Trophoblast cell (in vitro differentiated cells and primary cell): ENCODE measurements around the gene SIK2.

ENCODE experiments used
- DNase-seq, 2 donors: peaks; one replicate each; pipeline ENCODE4 v3.0.0-alpha.2; 2016
- H2AFZ ChIP-seq: 2 replicates; pipeline ENCODE4 v1.6.1; 2013; ENCODE audit warnings: low read length, moderate library complexity, mild to moderate bottlenecking; ENCODE audit not compliant: insufficient read depth, poor library complexity
- H2AK5ac ChIP-seq: 2 replicates; pipeline ENCODE4 v1.6.1; 2013; ENCODE audit warnings: mild to moderate bottlenecking, low read length
- H2BK120ac ChIP-seq: 2 replicates; pipeline ENCODE4 v1.6.1; 2013; ENCODE audit warnings: low read length, mild to moderate bottlenecking, moderate library complexity; ENCODE audit not compliant: insufficient read depth, poor library complexity
- H2BK12ac ChIP-seq: 2 replicates; pipeline ENCODE4 v1.6.1; 2013; ENCODE audit warnings: mild to moderate bottlenecking, low read length, moderate library complexity
- H2BK5ac ChIP-seq: 2 replicates; pipeline ENCODE4 v1.6.1; 2013; ENCODE audit warnings: low read length, low read depth, moderate library complexity, mild to moderate bottlenecking; ENCODE audit not compliant: poor library complexity
- H3K14ac ChIP-seq: 2 replicates; pipeline ENCODE4 v1.6.1; 2013; ENCODE audit warnings: mild to moderate bottlenecking, low read length
- H3K18ac ChIP-seq: 2 replicates; pipeline ENCODE4 v1.6.1; 2013; ENCODE audit warnings: mild to moderate bottlenecking, low read length
- H3K23ac ChIP-seq: 2 replicates; pipeline ENCODE4 v1.6.1; 2013; ENCODE audit warnings: low read length
- H3K27ac ChIP-seq: 2 replicates; pipeline ENCODE4 v1.5.1; 2013; ENCODE audit warnings: low read depth, mild to moderate bottlenecking, inconsistent platforms, low read length, moderate library complexity
- H3K27me3 ChIP-seq: 2 replicates; pipeline ENCODE4 v1.6.1; 2013; ENCODE audit warnings: inconsistent platforms, mild to moderate bottlenecking, low read length, moderate library complexity; ENCODE audit not compliant: insufficient read depth
- H3K36me3 ChIP-seq, 2 experiments: 1 replicate in 1 of 2; 2 replicates in 1 of 2; pipeline ENCODE4 v1.6.1; 2013; ENCODE audit warnings: low read length in 2 of 2, mild to moderate bottlenecking in 2 of 2, moderate library complexity in 1 of 2; ENCODE audit not compliant: insufficient read depth in 2 of 2, control insufficient read depth in 1 of 2
- H3K4ac ChIP-seq: 2 replicates; pipeline ENCODE4 v1.6.1; 2013; ENCODE audit warnings: low read depth, mild to moderate bottlenecking, low read length, moderate library complexity
- H3K4me1 ChIP-seq, 2 experiments: 1 replicate in 1 of 2; 2 replicates in 1 of 2; pipeline ENCODE4 v1.6.1; 2013; ENCODE audit warnings: low read length in 2 of 2, mild to moderate bottlenecking in 2 of 2, moderate library complexity in 1 of 2; ENCODE audit not compliant: insufficient read depth in 2 of 2, control insufficient read depth in 1 of 2
- H3K4me2 ChIP-seq: 2 replicates; pipeline ENCODE4 v1.6.1; 2013; ENCODE audit warnings: inconsistent platforms, mild to moderate bottlenecking, low read length, moderate library complexity
- H3K4me3 ChIP-seq: 2 replicates; pipeline ENCODE4 v1.5.1; 2013; ENCODE audit warnings: mild to moderate bottlenecking, low read depth, low read length, inconsistent platforms
- H3K79me1 ChIP-seq: one replicate; pipeline ENCODE4 v1.6.1; 2013; ENCODE audit warnings: low read length
- H3K79me2 ChIP-seq: 2 replicates; pipeline ENCODE4 v1.6.1; 2013; ENCODE audit warnings: low read length, mild to moderate bottlenecking; ENCODE audit not compliant: control insufficient read depth, insufficient read depth, poor library complexity
- H3K9ac ChIP-seq: 2 replicates; pipeline ENCODE4 v1.6.1; 2013; ENCODE audit warnings: mild to moderate bottlenecking, low read length
- H3K9me3 ChIP-seq: 2 replicates; pipeline ENCODE4 v1.6.1; 2013; ENCODE audit warnings: low read depth, mild to moderate bottlenecking, control low read depth, inconsistent platforms, low read length; ENCODE audit not compliant: insufficient read depth
- H4K12ac ChIP-seq: 2 replicates; pipeline ENCODE4 v1.6.1; 2013; ENCODE audit warnings: low read depth, mild to moderate bottlenecking, low read length, moderate library complexity
- H4K8ac ChIP-seq: 2 replicates; pipeline ENCODE4 v1.6.1; 2013; ENCODE audit warnings: low read depth, mild to moderate bottlenecking, low read length, moderate library complexity
- H4K91ac ChIP-seq: one replicate; pipeline ENCODE4 v1.6.1; 2013; ENCODE audit warnings: low read depth, mild to moderate bottlenecking, low read length, moderate library complexity
- WGBS: extraction: QIAGEN DNeasy Blood & Tissue Kit; methylation state at CpG from one replicate; pipeline ENCODE4 v1.1.7; 2013; ENCODE audit warnings: missing lambda C conversion rate; ENCODE audit not compliant: insufficient read length, insufficient coverage; ENCODE audit errors: extremely low coverage; 5-methylcytosine and 5-hydroxymethylcytosine counted together

The SIK2 gene

GRCh38 chr11:111606986-111607385 is 4.7 kb downstream of the SIK2 start:
- H2BK120ac ChIP-seq: no peak overlapping the region
- H3K79me1 ChIP-seq: peaks cover 9% of the 10 kb centered on the region
- no peak overlapping the region for H3K4me2 ChIP-seq
- H4K91ac ChIP-seq: no peak overlapping the region
- no peak overlapping the region for H2AFZ ChIP-seq
- H3K36me3 ChIP-seq: no peaks in the 10 kb centered on the region
- H3K9ac ChIP-seq: no peak overlapping the region
- no peak overlapping the region for H3K23ac ChIP-seq
- H4K8ac ChIP-seq: no peak overlapping the region
- no peak overlapping the region for H3K27ac ChIP-seq
- no peak overlapping the region for H3K4ac ChIP-seq
- H3K18ac ChIP-seq: no peak overlapping the region
- DNase-seq: peak in 1 of 2 donors; percentile 22
- H2BK5ac ChIP-seq: no peak overlapping the region
- no peaks in the 10 kb centered on the region for H3K9me3 ChIP-seq
- no peak overlapping the region for H2BK12ac ChIP-seq
- no peak overlapping the region for H2AK5ac ChIP-seq
- peaks cover 6% of the 10 kb centered on the region for H3K79me2 ChIP-seq
- H3K4me3 ChIP-seq: no peak overlapping the region
- peaks cover 0 to 4% of the 10 kb centered on the region in 2 experiments for H3K4me1 ChIP-seq
- no peak overlapping the region for H3K14ac ChIP-seq
- no peaks in the 10 kb centered on the region for H3K27me3 ChIP-seq
- no peak overlapping the region for H4K12ac ChIP-seq

- Histone ChIP-seq H2AK5ac (no peak overlapping the region), H3K27me3 (no peaks in the 10 kb centered on the region), H3K79me2 (peaks cover 2% of the 10 kb centered on the region), H3K4me2 (no peak overlapping the region), H2BK5ac (no peak overlapping the region), H3K27ac (no peak overlapping the region), H4K12ac (no peak overlapping the region), H3K18ac (no peak overlapping the region), H3K4ac (no peak overlapping the region), H3K9me3 (no peaks in the 10 kb centered on the region), H3K4me3 (no peak overlapping the region), H4K8ac (no peak overlapping the region), H2AFZ (no peak overlapping the region), H4K91ac (no peak overlapping the region), H3K36me3 (no peaks in the 10 kb centered on the region), H2BK120ac (no peak overlapping the region), H3K4me1 (peaks cover 0 to 4% of the 10 kb centered on the region in 2 experiments), H3K23ac (no peak overlapping the region), H2BK12ac (no peak overlapping the region), H3K9ac (no peak overlapping the region), H3K14ac (no peak overlapping the region), H3K79me1 (peaks cover 4% of the 10 kb centered on the region)
- 97% methylated on average over 2 of the region's 3 CpGs for WGBS
- DNase-seq: no peak
Measured at GRCh38 chr11:111607751-111608150, 5.5 kb downstream of the SIK2 start.

GRCh38 chr11:111612224-111612623 is 10.0 kb downstream of the SIK2 start:
- peaks cover under 1 to 2% of the 10 kb centered on the region in 2 experiments for H3K36me3 ChIP-seq
- no peak overlapping the region for H3K4me3 ChIP-seq
- H3K14ac ChIP-seq: no peak overlapping the region
- H3K79me2 ChIP-seq: no peaks in the 10 kb centered on the region
- H3K18ac ChIP-seq: no peak overlapping the region
- H2BK12ac ChIP-seq: no peak overlapping the region
- H3K4me2 ChIP-seq: no peak overlapping the region
- no peak overlapping the region for H2AK5ac ChIP-seq
- H3K27me3 ChIP-seq: no peaks in the 10 kb centered on the region
- no peak overlapping the region for H3K27ac ChIP-seq
- H2BK120ac ChIP-seq: no peak overlapping the region
- H3K4me1 ChIP-seq: no peaks in the 10 kb centered on the region
- no peak overlapping the region for H4K12ac ChIP-seq
- H2AFZ ChIP-seq: no peak overlapping the region
- no peaks in the 10 kb centered on the region for H3K79me1 ChIP-seq
- no peak overlapping the region for H2BK5ac ChIP-seq
- no peak overlapping the region for H3K4ac ChIP-seq
- WGBS: no CpG with 5 or more reads among the region's 1 CpG
- H4K8ac ChIP-seq: no peak overlapping the region
- H4K91ac ChIP-seq: no peak overlapping the region
- no peaks in the 10 kb centered on the region for H3K9me3 ChIP-seq
- DNase-seq: no peak
- H3K23ac ChIP-seq: no peak overlapping the region
- no peak overlapping the region for H3K9ac ChIP-seq

GRCh38 chr11:111617286-111617685 is 15.0 kb downstream of the SIK2 start:
- Histone ChIP-seq H2BK12ac (no peak overlapping the region), H3K4me3 (no peak overlapping the region), H3K14ac (no peak overlapping the region), H3K79me1 (no peaks in the 10 kb centered on the region), H3K27ac (no peak overlapping the region), H4K91ac (no peak overlapping the region), H3K4ac (no peak overlapping the region), H2BK120ac (no peak overlapping the region), H3K23ac (no peak overlapping the region), H4K12ac (no peak overlapping the region), H2AFZ (no peak overlapping the region), H3K9ac (no peak overlapping the region), H3K9me3 (no peaks in the 10 kb centered on the region), H3K4me1 (no peaks in the 10 kb centered on the region), H3K79me2 (no peaks in the 10 kb centered on the region), H3K18ac (no peak overlapping the region), H3K36me3 (peaks cover 8 to 9% of the 10 kb centered on the region in 2 experiments), H3K4me2 (no peak overlapping the region), H4K8ac (no peak overlapping the region), H3K27me3 (no peaks in the 10 kb centered on the region), H2BK5ac (no peak overlapping the region), H2AK5ac (no peak overlapping the region)
- no CpG with 5 or more reads among the region's 4 CpGs for WGBS
- DNase-seq: no peak
